ENCODE measurements around the gene TYW1.
"Not testable (repeated sequence)": the region's sequence is repeated elsewhere in the genome, so short reads cannot be mapped to it uniquely, and the experiment has no call there.

DNA sequence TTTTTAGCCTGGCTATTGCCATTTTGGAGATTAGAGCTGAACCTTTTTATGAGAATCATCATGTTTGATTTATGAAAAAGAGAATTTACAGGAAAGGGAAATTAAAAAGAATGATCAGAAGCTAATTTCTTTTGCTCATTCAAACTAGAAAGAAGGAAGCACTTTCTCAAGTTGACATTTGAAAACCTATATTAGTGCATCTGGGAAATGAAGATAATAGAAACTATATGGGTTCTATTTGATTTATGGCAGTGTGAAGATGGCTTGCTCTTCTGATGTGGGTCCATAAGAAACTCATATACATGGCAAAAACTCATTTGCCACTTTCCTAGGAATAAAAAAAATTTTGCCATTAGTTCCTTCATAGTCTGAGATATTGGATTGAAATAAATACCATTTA is 152.5 kb downstream of the TYW1 start:
- not testable (repeated sequence) for TF ChIP-seq EZH2 (IDR thresholded peaks at IDR 0.05; ENCODE audit: borderline replicate concordance, low read depth, low read length, poor library complexity, severe bottlenecking)
- TF ChIP-seq, protein P1, sequence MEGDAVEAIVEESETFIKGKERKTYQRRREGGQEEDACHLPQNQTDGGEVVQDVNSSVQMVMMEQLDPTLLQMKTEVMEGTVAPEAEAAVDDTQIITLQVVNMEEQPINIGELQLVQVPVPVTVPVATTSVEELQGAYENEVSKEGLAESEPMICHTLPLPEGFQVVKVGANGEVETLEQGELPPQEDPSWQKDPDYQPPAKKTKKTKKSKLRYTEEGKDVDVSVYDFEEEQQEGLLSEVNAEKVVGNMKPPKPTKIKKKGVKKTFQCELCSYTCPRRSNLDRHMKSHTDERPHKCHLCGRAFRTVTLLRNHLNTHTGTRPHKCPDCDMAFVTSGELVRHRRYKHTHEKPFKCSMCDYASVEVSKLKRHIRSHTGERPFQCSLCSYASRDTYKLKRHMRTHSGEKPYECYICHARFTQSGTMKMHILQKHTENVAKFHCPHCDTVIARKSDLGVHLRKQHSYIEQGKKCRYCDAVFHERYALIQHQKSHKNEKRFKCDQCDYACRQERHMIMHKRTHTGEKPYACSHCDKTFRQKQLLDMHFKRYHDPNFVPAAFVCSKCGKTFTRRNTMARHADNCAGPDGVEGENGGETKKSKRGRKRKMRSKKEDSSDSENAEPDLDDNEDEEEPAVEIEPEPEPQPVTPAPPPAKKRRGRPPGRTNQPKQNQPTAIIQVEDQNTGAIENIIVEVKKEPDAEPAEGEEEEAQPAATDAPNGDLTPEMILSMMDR (conservative IDR thresholded peaks at IDR 0.05; ENCODE audit: low read depth, low read length): not testable (repeated sequence)
